NCI-H748 (cell line): Measurements from ENCODE around the gene WDPCP.
"Not testable (repeated sequence)": the region's sequence is repeated elsewhere in the genome, so short reads cannot be mapped to it uniquely, and the experiment has no call there.

ENCODE experiments used
- DNase-seq: peaks from one replicate; lab custom pipeline; 2025; ENCODE audit not compliant: unreplicated experiment; lab: John Stamatoyannopoulos, UW

Gene WDPCP

GRCh38 chr2:63465633-63466032 lies 122.6 kb downstream of the WDPCP start:
- no peak for DNase-seq

GRCh38 chr2:63463142-63463541 lies 125.1 kb downstream of the WDPCP start:
- DNase-seq = no peak

DNA sequence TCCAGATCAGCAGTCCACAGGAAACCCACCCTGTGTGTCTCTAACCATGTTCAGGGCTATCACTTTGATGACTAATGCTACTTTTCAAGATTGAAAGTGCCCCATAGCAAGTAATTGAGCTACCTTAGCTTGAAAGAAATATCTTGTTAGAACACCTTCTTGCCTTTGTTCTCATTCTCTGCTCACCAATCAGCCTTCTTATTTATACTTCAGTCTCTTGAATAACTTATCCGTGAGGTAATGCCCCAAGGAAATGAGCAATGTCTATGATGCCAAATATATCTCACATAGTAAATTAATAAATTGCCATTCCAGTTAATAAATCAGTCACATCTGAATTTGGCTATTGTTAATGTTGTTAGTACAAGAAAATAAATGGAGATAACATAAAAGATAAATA lies 141.6 kb downstream of the WDPCP start:
- DNase-seq = no peak

- no peak for DNase-seq
These were observed 143.6 kb downstream of the WDPCP start for GRCh38 chr2:63444565-63445288.

- DNase-seq = no peak
These were observed 147.7 kb downstream of the WDPCP start for GRCh38 chr2:63440612-63441011.

GRCh38 chr2:63438181-63438580 lies 150.1 kb downstream of the WDPCP start:
- DNase-seq = peak; percentile 63

GRCh38 chr2:63436488-63436887 lies 151.8 kb downstream of the WDPCP start:
- DNase-seq = no peak

DNA sequence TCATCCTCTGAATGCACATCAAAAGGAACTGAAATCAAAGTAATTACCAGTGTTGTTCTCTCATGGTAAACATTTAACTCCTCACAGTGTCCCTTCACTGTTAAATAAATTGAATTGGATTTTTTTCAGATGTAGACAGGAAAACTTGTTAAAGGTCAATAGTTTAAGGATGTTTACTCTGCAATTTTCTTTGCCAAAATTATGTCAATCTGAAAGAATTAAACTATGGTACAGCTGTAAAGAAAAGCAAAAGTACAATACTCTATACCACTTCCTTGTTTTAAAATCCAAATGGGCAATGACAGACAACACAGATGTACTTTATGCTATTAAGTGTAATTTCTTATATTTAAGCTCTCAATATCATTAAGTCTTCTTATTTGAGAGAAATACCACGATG lies 153.2 kb downstream of the WDPCP start:
- DNase-seq = no peak

DNA sequence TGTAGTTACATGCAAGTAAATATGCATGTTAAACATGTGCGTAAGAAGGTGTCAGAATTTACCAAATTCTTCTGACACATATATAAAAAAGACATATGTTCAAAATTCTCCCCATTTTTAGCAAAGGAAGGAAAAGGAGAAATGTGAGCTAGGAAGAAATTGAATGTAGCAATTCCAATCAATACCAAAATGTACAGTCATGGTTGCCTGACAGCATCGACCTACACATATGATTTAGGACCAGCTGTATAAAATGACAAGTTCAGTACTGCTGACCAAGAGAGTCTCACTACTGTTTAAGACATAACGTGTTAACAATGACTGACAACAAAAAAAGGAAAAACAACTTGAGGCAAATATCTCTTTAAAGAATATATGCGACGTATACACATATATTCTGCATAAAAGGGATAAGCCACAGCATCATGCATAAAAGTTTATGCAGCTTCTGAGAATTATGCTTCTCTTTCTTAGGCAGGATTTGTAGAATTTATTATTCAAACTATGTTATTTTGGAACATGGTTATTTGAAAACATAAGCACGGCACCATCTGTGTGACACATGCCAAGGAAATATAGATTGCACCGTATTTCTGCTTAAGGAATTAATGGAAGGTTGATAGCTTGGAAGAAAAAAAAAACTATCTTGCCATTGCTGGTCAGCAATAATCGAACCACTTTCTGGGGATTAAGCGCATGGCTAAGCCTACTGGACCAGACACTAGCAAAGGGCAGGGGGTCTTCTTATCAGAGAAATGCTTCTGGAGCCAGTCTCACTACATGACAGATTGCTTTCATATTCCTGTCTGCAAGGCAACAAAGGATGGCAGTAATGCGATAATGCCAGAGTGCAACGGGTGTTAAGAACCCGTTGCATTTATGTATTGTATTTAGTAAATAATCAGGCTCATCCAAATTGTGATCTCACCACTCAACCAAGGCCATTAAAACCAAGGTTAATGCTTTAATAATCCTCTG lies 154.0 kb downstream of the WDPCP start:
- peak; percentile 84 for DNase-seq

- no peak for DNase-seq
These were observed 155.9 kb downstream of the WDPCP start for GRCh38 chr2:63432373-63432772.

DNA sequence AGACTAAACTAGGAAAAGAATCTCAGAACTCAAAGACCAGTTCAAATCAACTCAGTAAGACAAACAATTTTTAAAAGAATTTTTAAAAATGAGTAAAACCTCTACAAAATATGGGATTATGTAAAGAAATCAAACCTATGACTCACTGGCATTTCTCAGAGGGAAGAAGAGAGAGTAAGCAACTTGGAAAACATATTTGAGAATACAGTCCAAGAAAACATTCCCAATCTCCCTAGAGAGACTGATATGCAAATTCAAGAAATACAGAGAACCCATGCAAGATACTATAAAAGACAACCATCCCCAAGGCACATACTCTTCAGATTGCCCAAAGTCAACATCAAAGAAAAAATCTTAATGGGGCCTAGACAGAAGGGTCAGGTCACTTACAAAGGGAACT lies 162.7 kb downstream of the WDPCP start:
- DNase-seq = no peak

DNA sequence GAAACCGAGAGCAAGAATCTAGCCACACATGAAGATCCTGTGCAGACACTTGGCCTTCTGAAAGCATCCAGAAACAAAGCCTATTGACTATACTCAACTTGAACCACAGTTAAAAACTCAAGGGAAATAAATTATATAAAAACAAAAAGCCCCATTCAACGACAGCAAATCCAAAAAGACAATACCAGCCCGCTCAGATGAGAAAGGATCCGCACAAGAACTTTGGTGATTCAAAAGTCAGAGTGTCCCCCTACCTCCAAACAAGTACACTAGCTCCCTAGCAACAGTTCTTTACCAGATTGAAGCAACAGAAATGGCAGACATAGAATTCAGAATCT lies 163.2 kb downstream of the WDPCP start:
- DNase-seq = no peak

GRCh38 chr2:63424329-63425078 lies 163.8 kb downstream of the WDPCP start:
- DNase-seq = peak; percentile 29

DNA sequence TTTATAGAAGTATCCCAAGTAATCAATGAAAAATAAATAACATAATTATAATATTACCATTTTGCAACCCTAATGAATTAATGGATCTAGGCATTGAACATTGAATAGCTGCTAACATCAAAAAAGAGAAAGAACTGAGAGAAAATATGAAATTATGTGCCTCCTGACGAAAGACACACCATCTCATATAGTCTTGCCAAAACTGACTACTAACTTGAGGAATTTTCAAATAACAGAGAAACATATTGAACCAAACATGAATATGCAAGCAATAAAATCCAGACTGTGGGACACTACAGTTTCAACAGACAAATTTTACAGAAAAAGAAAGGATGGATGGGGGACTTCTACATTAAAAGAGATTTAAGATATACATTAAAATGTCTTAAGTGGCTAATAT lies 165.7 kb downstream of the WDPCP start:
- DNase-seq = no peak

DNA sequence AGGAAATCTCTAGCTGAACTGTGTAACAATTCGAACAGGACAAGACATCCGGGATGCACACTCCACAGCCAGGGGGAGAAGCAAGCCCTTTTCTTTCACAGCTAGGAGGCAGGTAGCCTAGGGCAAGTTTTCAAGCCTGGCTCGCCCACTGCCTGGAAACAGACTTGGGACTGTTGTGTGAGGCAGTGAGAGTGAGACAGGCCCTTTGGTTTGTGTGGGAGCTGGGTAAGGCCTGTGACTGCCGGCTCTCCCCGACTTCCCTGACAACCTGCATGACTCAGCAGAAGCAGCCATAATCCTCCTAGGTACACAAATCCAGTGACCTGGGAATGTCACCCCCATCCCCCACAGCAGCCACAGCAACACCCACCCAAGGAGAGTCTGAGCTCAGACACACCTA lies 179.7 kb downstream of the WDPCP start:
- no peak for DNase-seq

- DNase-seq = no peak
These were observed 181.6 kb downstream of the WDPCP start for GRCh38 chr2:63406641-63407040.

GRCh38 chr2:63403820-63404219 lies 184.5 kb downstream of the WDPCP start:
- DNase-seq = no peak

DNA sequence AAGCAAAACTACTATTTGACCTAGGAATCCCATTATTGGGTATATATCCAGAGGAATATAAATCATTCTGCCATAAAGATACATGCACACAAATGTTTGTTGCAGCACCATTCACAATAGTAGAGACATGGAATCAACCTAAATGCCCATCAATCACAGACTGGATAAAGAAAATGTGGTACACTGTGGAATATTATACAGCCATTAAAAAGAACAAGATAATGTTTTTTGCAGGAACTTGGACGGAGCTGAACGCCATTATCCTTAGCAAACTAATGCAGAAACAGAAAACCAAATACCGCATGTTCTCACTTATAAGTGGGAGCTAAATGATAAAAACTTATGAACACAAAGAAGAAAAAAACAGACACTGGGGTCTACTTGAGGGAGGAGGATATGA lies 185.4 kb downstream of the WDPCP start:
- not testable (repeated sequence) for DNase-seq

DNA sequence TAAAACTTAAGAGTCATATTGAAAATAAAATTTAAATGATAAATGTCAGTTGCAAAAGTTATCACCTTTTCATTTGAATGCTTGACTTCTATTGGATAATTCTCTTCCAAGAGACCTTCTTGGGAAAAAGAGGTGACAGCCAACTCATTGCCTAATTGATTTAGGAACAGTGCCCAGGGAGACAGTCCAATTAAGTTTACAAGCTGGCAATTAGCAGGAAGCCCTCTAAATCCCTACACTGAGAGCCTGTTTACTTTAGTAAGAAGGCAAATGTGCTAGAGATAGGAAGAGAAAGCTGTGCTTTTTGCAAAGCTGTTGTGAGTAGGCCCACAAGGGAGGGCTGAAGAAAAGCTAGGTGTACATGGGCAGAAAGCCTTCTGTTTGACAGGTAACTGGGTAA lies 189.1 kb downstream of the WDPCP start:
- peak; percentile 46 for DNase-seq

GRCh38 chr2:63379451-63379850 lies 208.8 kb downstream of the WDPCP start:
- no peak for DNase-seq

- DNase-seq = no peak
These were observed 209.7 kb downstream of the WDPCP start for GRCh38 chr2:63378589-63378988.

DNA sequence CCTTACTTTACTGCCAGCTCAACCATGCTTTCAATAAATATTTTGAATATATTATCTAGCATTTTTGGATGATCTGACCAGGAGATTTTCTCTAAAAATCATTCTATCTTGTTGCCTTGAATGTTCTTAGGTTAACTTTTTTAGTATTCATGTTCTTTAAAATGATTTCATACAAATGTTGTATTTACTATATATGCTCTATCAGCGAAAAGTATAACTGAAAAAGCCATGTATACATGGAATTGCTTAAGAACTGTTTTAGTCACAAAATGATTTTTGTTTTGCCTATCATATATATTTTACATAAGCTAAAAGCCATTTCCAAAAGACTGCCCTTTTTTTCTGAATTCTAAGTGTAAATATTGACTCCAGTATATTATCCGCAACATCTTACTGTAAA lies 213.9 kb downstream of the WDPCP start:
- DNase-seq = no peak
